ENCODE results near the gene TAS1R1.
"Not testable (repeated sequence)": the region's sequence is repeated elsewhere in the genome, so short reads cannot be mapped to it uniquely, and the experiment has no call there.

The TAS1R1 gene

GRCh38 chr1:6597777-6598131 is 42.6 kb downstream of the TAS1R1 start:
- DNase-seq (ENCODE audit: low read depth in 2 of 2) = no peak
- H3K4me3 ChIP-seq (replicated peaks in 1 of 2; ENCODE audit: low read depth in 2 of 2, low read length in 2 of 2) = no peak overlapping the region
- no peak for TF ChIP-seq CTCF (IDR thresholded peaks at IDR 0.05; ENCODE audit: low read depth, low read length)

GRCh38 chr1:6599141-6599975 is 44.3 kb downstream of the TAS1R1 start:
- no peak for DNase-seq (ENCODE audit: low read depth in 2 of 2)
- no peak for TF ChIP-seq CTCF (IDR thresholded peaks at IDR 0.05; ENCODE audit: low read depth, low read length)
- H3K4me3 ChIP-seq (replicated peaks in 1 of 2; ENCODE audit: low read depth in 2 of 2, low read length in 2 of 2) = peak overlapping the region; percentile 37 to 98

DNA sequence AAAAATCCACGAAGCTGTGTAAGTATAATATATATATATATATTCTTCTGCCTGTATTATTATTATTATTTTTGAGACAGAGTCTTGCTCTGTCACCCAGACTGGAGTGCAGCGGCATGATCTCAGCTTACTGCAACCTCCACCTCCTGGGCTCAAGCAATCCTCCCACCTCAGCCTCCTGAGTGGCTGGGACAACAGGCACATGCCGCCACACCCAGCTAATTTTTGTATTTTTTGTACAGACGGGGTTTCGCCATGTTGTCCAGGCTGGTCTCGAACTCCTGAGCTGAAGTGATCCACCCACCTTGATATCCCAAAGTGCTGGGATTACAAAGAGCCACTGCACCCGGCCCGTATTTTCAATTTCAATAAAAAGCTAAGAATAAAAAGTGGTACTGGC is 44.9 kb downstream of the TAS1R1 start:
- H3K4me3 ChIP-seq (replicated peaks in 1 of 2; ENCODE audit: low read depth in 2 of 2, low read length in 2 of 2) = peak overlapping the region; percentile 98 to 99
- DNase-seq (ENCODE audit: low read depth in 2 of 2) = not testable (repeated sequence)

DNA sequence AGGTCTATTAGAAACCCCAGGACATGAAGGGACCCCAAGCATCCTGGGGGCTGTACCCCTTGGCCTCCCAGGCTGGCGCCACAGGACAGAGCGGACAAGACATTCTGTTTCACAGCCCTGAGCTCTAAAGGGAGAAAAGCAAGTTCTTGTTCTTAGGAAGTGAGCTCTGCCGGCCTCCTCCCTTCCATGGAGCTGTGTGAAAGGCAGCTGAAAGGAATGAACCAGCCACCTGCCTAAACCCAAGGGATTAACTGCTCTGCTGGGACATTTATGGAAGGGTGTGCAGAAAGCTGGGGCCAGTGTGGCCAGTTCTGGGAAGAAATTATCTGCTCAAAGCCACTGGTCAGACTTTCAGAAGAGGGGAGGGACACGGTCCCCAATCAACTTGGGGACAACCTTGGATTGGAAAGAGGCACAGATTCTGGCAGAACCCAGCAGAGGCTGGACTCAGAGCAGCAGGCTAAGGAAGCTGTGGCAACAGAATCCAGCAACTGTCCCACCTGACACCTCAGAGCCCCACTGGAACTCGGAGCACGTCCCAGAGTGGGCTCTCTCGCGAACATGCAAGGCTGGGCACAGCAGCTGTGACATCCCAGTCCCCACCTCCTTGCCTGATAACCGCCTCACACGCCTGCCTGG is 45.4 kb downstream of the TAS1R1 start:
- H3K4me3 ChIP-seq (replicated peaks in 1 of 2; ENCODE audit: low read depth in 2 of 2, low read length in 2 of 2) = peak overlapping the region; percentile 98 to 99
- DNase-seq (ENCODE audit: low read depth in 2 of 2) = peak in 1 of 2 donors; percentile 26
- TF ChIP-seq CTCF (IDR thresholded peaks at IDR 0.05; ENCODE audit: low read depth, low read length) = no peak

DNA sequence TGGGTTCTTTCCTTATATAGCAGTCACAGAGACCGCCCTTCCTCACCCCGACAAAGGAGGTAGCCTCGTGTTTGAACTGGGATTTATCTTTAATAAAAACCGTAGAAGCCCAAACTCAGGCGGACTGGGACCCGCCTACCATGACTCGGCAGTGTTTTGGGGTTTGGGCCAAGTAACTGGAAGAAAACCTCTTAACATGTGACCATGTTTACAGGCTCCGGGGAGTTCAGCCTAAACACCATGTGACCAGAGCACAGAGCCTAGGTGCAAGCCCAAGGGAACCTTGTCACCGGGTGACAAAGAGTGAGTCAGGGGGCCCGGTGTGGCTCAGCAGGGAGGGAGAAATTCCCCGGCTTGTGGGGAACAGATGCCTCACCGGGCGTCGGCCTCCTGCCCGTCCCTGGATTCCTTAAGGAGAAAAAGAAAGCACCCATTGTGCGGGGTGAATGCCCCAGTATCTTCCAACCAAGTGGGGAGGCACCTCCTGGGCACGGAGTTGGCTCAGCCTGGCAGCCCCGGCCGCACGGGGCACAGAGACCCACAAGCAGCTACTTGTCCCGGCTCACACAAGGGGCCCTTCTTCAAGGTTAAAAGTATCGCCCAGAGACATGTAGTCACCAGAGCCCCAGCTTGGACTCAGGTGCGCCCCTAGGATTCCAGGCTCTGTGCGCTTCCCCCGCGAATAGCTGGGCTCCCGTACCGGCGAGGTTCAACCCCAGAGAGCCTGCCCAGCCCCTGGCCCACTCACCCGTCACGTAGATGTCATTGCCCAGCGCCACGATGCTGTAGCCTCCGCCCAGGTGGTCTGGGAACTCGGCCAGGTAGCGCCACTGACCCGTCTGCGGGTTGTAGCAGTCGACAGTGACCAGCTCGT is 46.2 kb downstream of the TAS1R1 start:
- DNase-seq (ENCODE audit: low read depth in 2 of 2) = peak; percentile 93 to 99

DNA sequence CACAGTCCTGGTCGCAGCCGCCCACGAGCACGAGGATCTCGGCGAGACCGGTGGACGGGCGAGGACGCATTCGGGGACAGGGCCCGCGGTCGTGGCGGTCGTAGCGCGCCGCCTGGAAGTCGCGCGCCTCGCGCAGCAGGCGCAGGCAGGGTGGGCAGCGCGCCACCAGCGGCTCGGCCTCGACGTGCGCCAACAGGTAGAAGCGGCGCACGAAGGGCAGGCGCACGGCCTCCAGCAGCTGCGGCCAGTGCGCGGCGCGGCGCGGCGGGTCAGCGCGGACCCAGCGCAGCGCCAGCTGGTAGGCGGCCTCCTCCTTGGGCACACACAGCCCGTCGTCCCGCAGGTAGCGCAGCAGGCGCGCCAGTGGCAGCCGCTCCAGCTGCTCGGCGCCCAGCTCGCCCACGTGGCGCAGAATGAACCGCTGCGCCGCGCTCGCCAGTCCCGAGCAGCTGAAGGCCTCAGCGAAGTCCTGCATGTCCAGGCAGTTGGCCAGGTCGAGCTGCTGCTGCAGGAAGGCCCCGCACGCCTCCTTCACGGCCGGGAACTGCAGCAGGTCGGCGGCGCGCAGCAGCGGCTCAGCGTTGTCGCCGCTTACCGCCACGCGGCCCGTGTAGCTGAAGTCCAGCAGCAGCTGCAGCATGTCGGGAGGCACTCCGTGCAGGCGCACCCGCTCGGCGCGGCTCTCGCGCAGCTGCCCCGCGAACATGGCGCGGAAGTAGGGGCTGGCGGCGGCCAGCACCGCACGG is 47.0 kb downstream of the TAS1R1 start:
- DNase-seq (ENCODE audit: low read depth in 2 of 2) = no peak
- TF ChIP-seq CTCF (IDR thresholded peaks at IDR 0.05; ENCODE audit: low read depth, low read length) = no peak
- H3K4me3 ChIP-seq (replicated peaks in 1 of 2; ENCODE audit: low read depth in 2 of 2, low read length in 2 of 2) = peak overlapping the region; percentile 98 to 99

More for the DNA sequence above, 46.2 kb downstream of the TAS1R1 start:
- TF ChIP-seq CTCF (IDR thresholded peaks at IDR 0.05; ENCODE audit: low read depth, low read length) = no peak
- peak overlapping the region; percentile 98 to 99 for H3K4me3 ChIP-seq (replicated peaks in 1 of 2; ENCODE audit: low read depth in 2 of 2, low read length in 2 of 2)

All from cardiac fibroblast (primary cell).